ENCODE measurements around the gene ENDOD1.

DNA sequence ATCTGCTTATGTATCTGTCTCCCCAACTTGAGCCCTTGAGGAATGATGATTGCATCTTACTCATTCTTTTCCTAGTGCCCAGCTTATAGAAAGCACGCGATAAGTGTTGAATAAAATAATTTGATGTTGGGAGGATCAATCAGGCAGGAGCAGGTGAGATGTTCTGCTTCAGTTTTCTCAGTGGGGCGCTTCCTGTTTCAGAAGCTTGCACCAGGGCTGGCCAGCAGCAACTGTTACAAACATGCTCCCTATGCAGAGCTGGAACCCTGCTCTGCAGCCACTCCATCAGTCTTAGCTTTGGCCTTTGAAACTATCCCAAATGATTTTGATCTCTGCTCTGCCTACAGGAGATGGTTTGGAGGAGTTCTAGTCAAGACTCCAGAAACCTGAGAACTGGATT, 3.9 kb downstream of the ENDOD1 start:
- no peak for TF ChIP-seq CTCF (IDR thresholded peaks at IDR 0.05)
- TF ChIP-seq POLR2A (IDR thresholded peaks at IDR 0.05) = no peak
- no peak for TF ChIP-seq POLR2AphosphoS5 (IDR thresholded peaks at IDR 0.05)

Measured in sigmoid colon (tissue), 4 donors.